Measurements from ENCODE around the gene LRRC8E. TPM values are rescaled to one million over a fixed set of nuclear protein-coding genes. Genes with fewer than 3 reads are reported as not detected.

LRRC8E gene
- total RNA-seq, 1 experiment from 2014 or later: 3.0 TPM

- TF ChIP-seq ZBTB21 (CRISPR knock-in tag; IDR thresholded peaks at IDR 0.05; ENCODE audit: borderline replicate concordance) (no peak), USF1 (CRISPR knock-in tag; IDR thresholded peaks at IDR 0.05) (no peak)
Measured at GRCh38 chr19:7844405-7844804, 43.9 kb upstream of the LRRC8E start (continued).

GRCh38 chr19:7844951-7845350, 43.4 kb upstream of the LRRC8E start:
- no peak for TF ChIP-seq RELA (CRISPR knock-in tag; IDR thresholded peaks at IDR 0.05; ENCODE audit: borderline replicate concordance)
- TF ChIP-seq ELF4 (CRISPR knock-in tag; IDR thresholded peaks at IDR 0.05; ENCODE audit: low read depth): no peak
- no peak for TF ChIP-seq ZNF138 (CRISPR knock-in tag; conservative IDR thresholded peaks at IDR 0.05)
- TF ChIP-seq SMAD4 (CRISPR knock-in tag; IDR thresholded peaks at IDR 0.05): no peak
- no peak for TF ChIP-seq STAT6 (CRISPR knock-in tag; conservative IDR thresholded peaks at IDR 0.05; ENCODE audit: low read depth)
- no peak for TF ChIP-seq ZNF317 (CRISPR knock-in tag; IDR thresholded peaks at IDR 0.05; ENCODE audit: borderline replicate concordance, low read depth)
- Mint-ChIP-seq H3K4me3 (no peak overlapping the region), H3K9me3 (peaks cover 6% of the 10 kb centered on the region), H3K4me1 (no peaks in the 10 kb centered on the region), H3K36me3 (no peaks in the 10 kb centered on the region), H3K27me3 (ENCODE audit: low read depth) (peaks cover 11% of the 10 kb centered on the region), H3K27ac (no peak overlapping the region)
- POLR2A ChIA-PET: no interaction called here
- DNase-seq (ENCODE audit: low spot score) (no peak), ATAC-seq (no peak)
- CTCF ChIA-PET: interaction anchor here (1.6 kb wide), 1 partner anchor 24 kb away, joined by 7 read pairs; no protein-coding TSS in a partner anchor

GRCh38 chr19:7845390-7846154, 42.7 kb upstream of the LRRC8E start:
- ATAC-seq (no peak), DNase-seq (ENCODE audit: low spot score) (no peak)
- Mint-ChIP-seq H3K27me3 (ENCODE audit: low read depth) (peaks cover 6% of the 10 kb centered on the region), H3K4me3 (no peak overlapping the region), H3K27ac (no peak overlapping the region), H3K9me3 (peaks cover 6% of the 10 kb centered on the region), H3K4me1 (no peaks in the 10 kb centered on the region), H3K36me3 (no peaks in the 10 kb centered on the region)
- CTCF ChIA-PET: interaction anchor here (0.9 to 1.6 kb wide), 2 partner anchors 23 to 204 kb away, joined by 3 to 7 read pairs; no protein-coding TSS in a partner anchor
- POLR2A ChIA-PET: no interaction called here
- TF ChIP-seq OVOL2 (CRISPR knock-in tag; IDR thresholded peaks at IDR 0.05; ENCODE audit: borderline replicate concordance) (no peak), ZNF423 (CRISPR knock-in tag; IDR thresholded peaks at IDR 0.05) (no peak), CTCF (IDR thresholded peaks at IDR 0.05) (no peak), ATF1 (CRISPR knock-in tag; IDR thresholded peaks at IDR 0.05) (no peak), SOX15 (CRISPR knock-in tag; IDR thresholded peaks at IDR 0.05) (no peak), HMGXB4 (CRISPR knock-in tag; IDR thresholded peaks at IDR 0.05) (no peak), ATF2 (CRISPR knock-in tag; IDR thresholded peaks at IDR 0.05; ENCODE audit: borderline replicate concordance, low read depth) (no peak), KAT7 (CRISPR knock-in tag; IDR thresholded peaks at IDR 0.05; ENCODE audit: borderline replicate concordance) (no peak), RELA (CRISPR knock-in tag; IDR thresholded peaks at IDR 0.05; ENCODE audit: borderline replicate concordance) (no peak), AFF4 (CRISPR knock-in tag; IDR thresholded peaks at IDR 0.05; ENCODE audit: borderline replicate concordance) (no peak)

All from WTC11 (cell line).